Thyroid gland (tissue), 4 donors: ENCODE results near the gene UNC45B.

Source experiments
- POLR2A ChIP-seq, 2 donors: fragments of 450-650 bp; IDR thresholded peaks; one replicate each; pipeline ENCODE4 v1.6.1; 2017; ENCODE audit warnings: antibody characterized with exemption in 2 of 2, mild to moderate bottlenecking in 2 of 2, moderate library complexity in 1 of 2
- TF ChIP-seq, protein P1 (sequence below), 6 experiments: fragments of 200-600 bp in 3 of 6; fragments of 450-650 bp in 3 of 6; sonication (generic) in 3 of 6; IDR thresholded peaks; one replicate each; pipeline ENCODE4 v1.5.1; 2016 to 2019; ENCODE audit warnings: antibody characterized with exemption in 6 of 6, mild to moderate bottlenecking in 2 of 6, inconsistent platforms in 1 of 6, moderate library complexity in 1 of 6

DNA sequence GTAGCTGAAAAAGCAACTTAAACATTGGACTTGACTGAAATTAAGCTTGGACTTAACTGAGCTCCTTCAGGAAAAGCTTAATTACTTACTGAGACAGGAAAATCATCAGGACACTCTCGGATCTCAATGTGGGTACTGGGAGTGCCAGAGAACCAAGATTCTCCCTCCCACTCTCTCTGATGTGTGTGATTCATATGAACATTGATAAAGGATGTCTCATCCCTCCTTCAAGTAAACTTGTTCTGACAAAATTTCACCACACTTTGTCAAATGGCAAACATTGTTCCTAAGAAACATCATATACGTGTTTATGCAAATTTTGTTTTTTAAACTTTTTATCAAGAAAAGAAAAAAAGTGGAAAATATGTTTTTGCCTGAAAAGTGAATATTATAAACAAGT, 91.2 kb downstream of the UNC45B start:
- TF ChIP-seq, protein P1, sequence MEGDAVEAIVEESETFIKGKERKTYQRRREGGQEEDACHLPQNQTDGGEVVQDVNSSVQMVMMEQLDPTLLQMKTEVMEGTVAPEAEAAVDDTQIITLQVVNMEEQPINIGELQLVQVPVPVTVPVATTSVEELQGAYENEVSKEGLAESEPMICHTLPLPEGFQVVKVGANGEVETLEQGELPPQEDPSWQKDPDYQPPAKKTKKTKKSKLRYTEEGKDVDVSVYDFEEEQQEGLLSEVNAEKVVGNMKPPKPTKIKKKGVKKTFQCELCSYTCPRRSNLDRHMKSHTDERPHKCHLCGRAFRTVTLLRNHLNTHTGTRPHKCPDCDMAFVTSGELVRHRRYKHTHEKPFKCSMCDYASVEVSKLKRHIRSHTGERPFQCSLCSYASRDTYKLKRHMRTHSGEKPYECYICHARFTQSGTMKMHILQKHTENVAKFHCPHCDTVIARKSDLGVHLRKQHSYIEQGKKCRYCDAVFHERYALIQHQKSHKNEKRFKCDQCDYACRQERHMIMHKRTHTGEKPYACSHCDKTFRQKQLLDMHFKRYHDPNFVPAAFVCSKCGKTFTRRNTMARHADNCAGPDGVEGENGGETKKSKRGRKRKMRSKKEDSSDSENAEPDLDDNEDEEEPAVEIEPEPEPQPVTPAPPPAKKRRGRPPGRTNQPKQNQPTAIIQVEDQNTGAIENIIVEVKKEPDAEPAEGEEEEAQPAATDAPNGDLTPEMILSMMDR (IDR thresholded peaks at IDR 0.05), result no peak
- TF ChIP-seq POLR2A (IDR thresholded peaks at IDR 0.05), result no peak
